Right atrium auricular region (tissue), 2 donors: ENCODE measurements around the gene CX3CL1. TPM values are rescaled to one million over a fixed set of nuclear protein-coding genes. Genes with fewer than 3 reads are reported as not detected.
A peak's percentile ranks its signal among the peaks of the same experiment; 100 is the strongest.

Experiments
- DNase-seq: peaks from one replicate; pipeline ENCODE4 v3.0.0-alpha.2; 2019; ENCODE audit warnings: low spot score
- H3K27ac ChIP-seq, 2 donors: fragments of 200-600 bp; sonication (generic); 1 replicate in 1 of 2; 2 replicates in 1 of 2; pipeline ENCODE4 v1.5.1; 2016 to 2019
- H3K27me3 ChIP-seq, 2 donors: fragments of 200-600 bp; sonication (generic); one replicate each; pipeline versions ENCODE4 v1.5.1 to v1.6.0; 2017 to 2019
- H3K36me3 ChIP-seq: fragments of 200-600 bp; sonication (generic); one replicate; pipeline ENCODE4 v1.5.1; 2016
- H3K4me1 ChIP-seq, 2 donors: fragments of 200-600 bp; sonication (generic); one replicate each; pipeline versions ENCODE4 v1.5.1 to v1.6.0; 2017 to 2019
- H3K4me3 ChIP-seq, 2 donors: fragments of 200-600 bp; sonication (generic); 1 replicate in 1 of 2; 2 replicates in 1 of 2; pipeline ENCODE4 v1.5.1; 2017 to 2019; ENCODE audit warnings: mild to moderate bottlenecking in 1 of 2, moderate library complexity in 1 of 2
- H3K9me3 ChIP-seq, 2 donors: fragments of 200-600 bp; sonication (generic); one replicate each; pipeline ENCODE4 v1.5.1; 2019
- total RNA-seq, 2 donors: library from RNA; depleted of rRNA; stranded (reverse); fragments of >200 nt; gene quantifications; one replicate each; pipeline ENCODE4 v1.1.0, GENCODE V29; 2016
- TF ChIP-seq, protein P1 (sequence below), 2 donors: fragments of 200-600 bp; sonication (generic); IDR thresholded peaks; one replicate each; pipeline ENCODE4 v1.5.1; 2019; ENCODE audit warnings: antibody characterized with exemption in 2 of 2

Gene CX3CL1
- total RNA-seq, 2 donors from 2014 or later: 17.1 to 17.8 TPM

- DNase-seq: no peak
- H3K27me3 ChIP-seq: no peaks in the 10 kb centered on the region
- H3K36me3 ChIP-seq: no peaks in the 10 kb centered on the region
- H3K4me3 ChIP-seq: no peak overlapping the region
- TF ChIP-seq, protein P1, sequence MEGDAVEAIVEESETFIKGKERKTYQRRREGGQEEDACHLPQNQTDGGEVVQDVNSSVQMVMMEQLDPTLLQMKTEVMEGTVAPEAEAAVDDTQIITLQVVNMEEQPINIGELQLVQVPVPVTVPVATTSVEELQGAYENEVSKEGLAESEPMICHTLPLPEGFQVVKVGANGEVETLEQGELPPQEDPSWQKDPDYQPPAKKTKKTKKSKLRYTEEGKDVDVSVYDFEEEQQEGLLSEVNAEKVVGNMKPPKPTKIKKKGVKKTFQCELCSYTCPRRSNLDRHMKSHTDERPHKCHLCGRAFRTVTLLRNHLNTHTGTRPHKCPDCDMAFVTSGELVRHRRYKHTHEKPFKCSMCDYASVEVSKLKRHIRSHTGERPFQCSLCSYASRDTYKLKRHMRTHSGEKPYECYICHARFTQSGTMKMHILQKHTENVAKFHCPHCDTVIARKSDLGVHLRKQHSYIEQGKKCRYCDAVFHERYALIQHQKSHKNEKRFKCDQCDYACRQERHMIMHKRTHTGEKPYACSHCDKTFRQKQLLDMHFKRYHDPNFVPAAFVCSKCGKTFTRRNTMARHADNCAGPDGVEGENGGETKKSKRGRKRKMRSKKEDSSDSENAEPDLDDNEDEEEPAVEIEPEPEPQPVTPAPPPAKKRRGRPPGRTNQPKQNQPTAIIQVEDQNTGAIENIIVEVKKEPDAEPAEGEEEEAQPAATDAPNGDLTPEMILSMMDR (IDR thresholded peaks at IDR 0.05): no peak
- no peak overlapping the region for H3K27ac ChIP-seq
- H3K4me1 ChIP-seq: peaks cover 0 to 3% of the 10 kb centered on the region in 2 donors
- H3K9me3 ChIP-seq: no peaks in the 10 kb centered on the region
Measured at GRCh38 chr16:57345021-57345420, 27.3 kb upstream of the CX3CL1 start.

- no peaks in the 10 kb centered on the region for H3K36me3 ChIP-seq
- H3K9me3 ChIP-seq: no peaks in the 10 kb centered on the region
- no peak for DNase-seq
- H3K4me1 ChIP-seq: peaks cover 0 to 3% of the 10 kb centered on the region in 2 donors
- H3K27me3 ChIP-seq: no peaks in the 10 kb centered on the region
- TF ChIP-seq, protein P1 (IDR thresholded peaks at IDR 0.05): no peak
- H3K4me3 ChIP-seq: no peak overlapping the region
- no peak overlapping the region for H3K27ac ChIP-seq
Measured at GRCh38 chr16:57345666-57346204, 26.6 kb upstream of the CX3CL1 start.

GRCh38 chr16:57347858-57348257, 24.4 kb upstream of the CX3CL1 start:
- no peaks in the 10 kb centered on the region for H3K27me3 ChIP-seq
- no peak overlapping the region for H3K4me3 ChIP-seq
- H3K36me3 ChIP-seq: no peaks in the 10 kb centered on the region
- TF ChIP-seq, protein P1 (IDR thresholded peaks at IDR 0.05): no peak
- H3K27ac ChIP-seq: no peak overlapping the region
- no peaks in the 10 kb centered on the region for H3K9me3 ChIP-seq
- no peaks in the 10 kb centered on the region for H3K4me1 ChIP-seq
- DNase-seq: no peak

- Histone ChIP-seq H3K4me1 (no peaks in the 10 kb centered on the region), H3K27ac (no peak overlapping the region), H3K27me3 (no peaks in the 10 kb centered on the region), H3K4me3 (no peak overlapping the region), H3K9me3 (no peaks in the 10 kb centered on the region), H3K36me3 (no peaks in the 10 kb centered on the region)
- DNase-seq: no peak
- TF ChIP-seq, protein P1 (IDR thresholded peaks at IDR 0.05): no peak
Measured at GRCh38 chr16:57348327-57348726, 24.0 kb upstream of the CX3CL1 start.

DNA sequence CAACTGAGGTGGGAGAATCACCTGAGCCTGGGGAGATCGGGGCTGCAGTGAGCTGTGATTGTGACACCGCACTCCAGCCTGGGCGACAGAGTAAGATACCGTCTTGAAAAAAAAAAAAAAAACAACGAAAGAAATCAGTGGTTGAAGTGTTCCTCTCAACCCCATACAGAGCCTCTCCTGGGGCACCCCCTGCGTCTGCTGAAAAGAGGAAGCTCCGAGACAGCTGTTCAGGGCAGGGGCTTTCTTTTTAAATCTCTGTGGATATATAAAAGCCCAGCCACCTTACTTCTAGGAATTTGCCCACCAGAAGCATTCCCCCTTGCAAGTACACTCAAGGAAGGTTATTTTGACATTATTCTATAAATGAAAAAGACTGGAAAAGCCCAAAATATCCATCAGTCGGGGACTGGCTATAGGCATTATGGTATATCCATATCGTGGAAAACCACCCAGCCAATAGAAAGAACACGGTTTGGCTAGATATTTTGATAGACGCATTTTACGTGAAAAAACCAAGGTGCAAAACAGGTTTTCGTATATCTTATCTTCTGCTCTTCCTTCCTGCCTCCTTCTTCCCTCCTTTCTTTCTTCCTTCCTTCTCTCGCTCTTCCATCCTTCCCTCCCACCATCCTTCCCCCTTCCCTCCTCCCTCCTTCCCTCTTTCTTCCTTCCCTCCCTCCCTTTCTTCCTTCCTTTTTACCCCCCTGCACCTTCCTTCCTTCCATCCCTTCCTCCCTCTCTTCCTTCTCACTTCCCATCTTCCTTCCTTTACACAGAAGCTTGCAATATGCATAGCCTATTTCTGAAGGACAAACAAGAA, 22.9 kb upstream of the CX3CL1 start:
- no peaks in the 10 kb centered on the region for H3K9me3 ChIP-seq
- no peak overlapping the region for H3K27ac ChIP-seq
- no peaks in the 10 kb centered on the region for H3K4me1 ChIP-seq
- no peak overlapping the region for H3K4me3 ChIP-seq
- no peaks in the 10 kb centered on the region for H3K27me3 ChIP-seq
- TF ChIP-seq, protein P1 (IDR thresholded peaks at IDR 0.05): no peak
- H3K36me3 ChIP-seq: no peaks in the 10 kb centered on the region
- DNase-seq: peak; percentile 36
